SU-DHL-6 (cell line): ENCODE data around the gene PRKAG3.

Experiments used
- CTCF ChIP-seq: fragments of 200-600 bp; sonication (generic); IDR thresholded peaks from one replicate; pipeline ENCODE4 v1.5.1; 2017; ENCODE audit warnings: antibody characterized with exemption, mild to moderate bottlenecking, low read length, moderate library complexity; ENCODE audit not compliant: insufficient read depth, poor library complexity, severe bottlenecking
- EZH2phosphoT487 ChIP-seq: fragments of 200-600 bp; sonication (generic), shearing (Covaris generic); conservative IDR thresholded peaks from 2 replicates; pipeline ENCODE4 v1.6.1; 2018; ENCODE audit warnings: mild to moderate bottlenecking, antibody characterized with exemption, low read length, moderate library complexity, mixed read lengths

GRCh38 chr2:218851286-218851685 is 19.7 kb upstream of the PRKAG3 start:
- no peak for TF ChIP-seq CTCF
- no peak for TF ChIP-seq EZH2phosphoT487
